ENCODE results near the gene SEPTIN8. TPM values are rescaled to one million over a fixed set of nuclear protein-coding genes. Genes with fewer than 3 reads are reported as not detected.

SEPTIN8 gene
- total and polyA plus RNA-seq, 9 donors = 18.7 to 54.5 (median 36.8) TPM

GRCh38 chr5:132781029-132781428 is 4.0 kb upstream of the SEPTIN8 start:
- Histone ChIP-seq H3K4me3 (no peak overlapping the region), H3K27ac (no peak overlapping the region), H3K4me1 (ENCODE audit: insufficient read depth) (peaks cover 4% of the 10 kb centered on the region), H3K9me3 (no peaks in the 10 kb centered on the region), H3K36me3 (no peaks in the 10 kb centered on the region), H3K27me3 (no peaks in the 10 kb centered on the region)
- WGBS, 3 donors = 21 to 71% (median 37%) methylated on average over 4 of the region's 4 CpGs
- intact Hi-C loops (cut with DNase I) = no loop called here
- no peak for DNase-seq
- no peak for TF ChIP-seq POLR2A (IDR thresholded peaks at IDR 0.05)
- no peak for TF ChIP-seq CTCF (IDR thresholded peaks at IDR 0.05)
- TF ChIP-seq EP300 (IDR thresholded peaks at IDR 0.05) = no peak

DNA sequence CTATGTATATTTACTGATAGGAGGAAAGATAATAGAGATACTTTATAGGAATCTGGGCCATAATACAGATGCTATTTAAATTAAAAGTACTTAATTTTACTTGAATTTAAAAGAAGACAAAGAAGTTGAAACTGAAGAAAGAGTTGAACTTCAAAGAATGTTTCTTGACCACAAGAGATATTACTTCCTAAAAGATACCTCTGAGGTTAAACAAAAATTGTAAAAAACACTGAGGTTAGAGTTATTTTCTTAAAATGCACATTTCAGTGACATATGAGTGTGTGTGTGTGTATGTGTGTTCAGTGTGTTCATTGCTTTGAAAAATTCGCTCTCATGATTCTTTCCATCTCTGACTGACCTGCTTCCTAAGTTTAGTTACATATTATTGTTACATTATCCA is 3.5 kb upstream of the SEPTIN8 start:
- no peak for DNase-seq
- Histone ChIP-seq H3K4me3 (no peak overlapping the region), H3K4me1 (ENCODE audit: insufficient read depth) (peaks cover 5% of the 10 kb centered on the region), H3K9me3 (no peaks in the 10 kb centered on the region), H3K27me3 (no peaks in the 10 kb centered on the region), H3K36me3 (no peaks in the 10 kb centered on the region), H3K27ac (no peak overlapping the region)
- intact Hi-C loops (cut with DNase I) = no loop called here
- WGBS, 3 donors = 34 to 71% (median 53%) methylated on average over 1 of the region's 1 CpG
- TF ChIP-seq EP300 (IDR thresholded peaks at IDR 0.05) (no peak), CTCF (IDR thresholded peaks at IDR 0.05) (no peak), POLR2A (IDR thresholded peaks at IDR 0.05) (no peak)

GRCh38 chr5:132779961-132780360 is 2.9 kb upstream of the SEPTIN8 start:
- no peaks in the 10 kb centered on the region for H3K9me3 ChIP-seq
- 75 to 83% (median 80%) methylated on average over 3 of the region's 3 CpGs for WGBS, 3 donors
- TF ChIP-seq CTCF (IDR thresholded peaks at IDR 0.05) (no peak), EP300 (IDR thresholded peaks at IDR 0.05) (no peak), POLR2A (IDR thresholded peaks at IDR 0.05) (no peak)
- H3K36me3 ChIP-seq = no peaks in the 10 kb centered on the region
- no peak overlapping the region for H3K27ac ChIP-seq
- DNase-seq = no peak
- intact Hi-C loops (cut with DNase I) = loop anchor here in 1 of 4 donors (5.0 kb wide), 1 partner anchor 42 kb away; no protein-coding TSS in a partner anchor
- no peak overlapping the region for H3K4me3 ChIP-seq
- no peaks in the 10 kb centered on the region for H3K27me3 ChIP-seq
- H3K4me1 ChIP-seq (ENCODE audit: insufficient read depth) = peaks cover 5% of the 10 kb centered on the region

DNA sequence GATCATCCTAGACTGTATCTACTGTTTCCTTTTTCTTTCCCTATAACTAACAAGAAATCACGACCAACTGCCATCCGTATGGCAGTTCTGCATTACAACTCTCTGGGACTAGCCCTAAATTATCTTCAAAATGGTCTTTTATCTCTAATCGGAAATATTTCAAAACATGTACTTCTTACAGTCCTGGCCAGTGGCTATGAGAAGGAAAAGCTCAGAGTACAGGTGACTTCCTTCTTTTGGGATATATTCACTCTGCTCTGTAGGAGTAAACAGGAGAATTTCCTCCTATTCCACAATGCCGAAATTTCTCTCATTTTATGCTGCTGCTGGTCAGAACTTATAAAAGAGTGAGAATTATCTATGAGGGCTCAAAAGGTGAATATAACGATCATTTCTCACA is 1.8 kb upstream of the SEPTIN8 start:
- WGBS, 3 donors = 73 to 87% (median 86%) methylated on average over 5 of the region's 5 CpGs
- intact Hi-C loops (cut with DNase I) = loop anchor here in 1 of 4 donors (5.0 kb wide), 1 partner anchor 43 kb away; no protein-coding TSS in a partner anchor
- Histone ChIP-seq H3K27me3 (no peaks in the 10 kb centered on the region), H3K9me3 (no peaks in the 10 kb centered on the region), H3K27ac (no peak overlapping the region), H3K36me3 (no peaks in the 10 kb centered on the region), H3K4me1 (ENCODE audit: insufficient read depth) (peaks cover 5% of the 10 kb centered on the region), H3K4me3 (no peak overlapping the region)
- TF ChIP-seq CTCF (IDR thresholded peaks at IDR 0.05) = no peak
- TF ChIP-seq POLR2A (IDR thresholded peaks at IDR 0.05) = no peak
- TF ChIP-seq EP300 (IDR thresholded peaks at IDR 0.05) = no peak
- DNase-seq = no peak

Data from ovary (tissue), 9 donors.